NCI-H187 treated with DMSO at 0.1 percent for 48 hours (cell line): ENCODE data around the gene TGIF1.
A peak's percentile ranks its signal among the peaks of the same experiment; 100 is the strongest.

ENCODE experiments used
- DNase-seq: peaks from one replicate; lab custom pipeline; 2025; lab: John Stamatoyannopoulos, UW

Gene TGIF1

DNA sequence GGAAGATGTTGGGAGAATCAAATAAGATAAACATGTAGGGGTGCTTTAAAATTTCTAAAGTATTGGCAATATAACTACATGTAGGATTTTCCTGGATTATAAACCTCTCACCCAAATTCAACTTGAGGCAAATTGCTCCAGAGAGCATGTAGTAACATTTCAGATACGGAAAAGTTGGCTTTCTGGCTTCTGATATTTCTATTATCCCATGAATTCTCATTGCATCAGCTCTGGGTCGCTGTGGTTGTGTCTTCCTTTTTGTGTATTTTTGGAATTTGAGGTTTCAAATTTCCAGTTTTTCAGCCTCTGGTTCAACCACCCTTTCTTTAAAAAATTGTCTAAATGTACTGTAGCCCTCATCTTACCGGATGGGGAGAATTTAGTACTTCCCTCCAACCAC, 32.3 kb downstream of the TGIF1 start:
- DNase-seq = no peak

DNA sequence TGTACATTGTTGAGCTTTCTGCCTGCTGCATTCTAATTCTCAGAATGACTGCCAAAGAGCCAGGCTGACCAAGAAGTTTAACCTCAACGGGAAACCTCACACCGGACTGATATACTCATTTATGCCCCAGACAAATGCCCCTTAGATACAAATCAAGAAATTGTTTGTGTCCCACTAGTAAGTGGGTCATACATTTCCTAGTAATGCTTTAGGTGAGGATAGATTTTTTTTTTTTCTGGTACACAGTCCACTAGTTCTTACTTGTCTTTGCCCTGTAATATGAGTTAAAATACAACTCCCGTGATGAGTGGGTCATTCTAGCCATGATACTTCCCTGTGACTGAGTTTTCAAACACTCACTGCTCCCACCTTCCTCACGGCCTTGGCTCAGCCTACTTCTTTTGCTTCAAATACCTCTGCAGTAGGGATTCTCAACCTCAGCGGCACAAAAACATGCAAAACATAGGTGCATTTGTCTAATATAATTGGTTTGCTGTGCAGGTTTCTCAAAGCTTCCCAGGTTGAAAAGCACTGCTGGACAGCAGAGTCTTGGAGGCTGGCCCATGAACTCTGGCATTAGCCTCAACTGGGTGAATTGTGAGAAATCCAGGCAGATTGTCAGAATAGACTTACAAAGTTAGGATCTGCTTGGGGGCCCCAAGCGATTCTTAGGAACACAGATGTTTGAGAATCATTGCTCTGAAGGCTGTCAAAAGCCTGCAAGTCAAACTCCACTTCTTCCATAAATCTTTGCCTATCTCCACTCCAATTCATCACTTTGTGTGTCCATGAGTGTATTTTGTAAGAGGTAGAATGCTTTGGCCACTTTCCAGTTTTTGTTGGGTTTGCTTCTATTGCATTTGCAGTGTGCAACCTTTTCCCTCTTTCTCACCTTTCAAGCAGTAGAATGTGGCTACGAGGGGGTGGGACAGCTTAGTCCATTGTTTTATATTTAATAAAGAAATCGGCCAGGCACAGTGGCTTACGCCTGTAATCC, 35.5 kb downstream of the TGIF1 start:
- no peak for DNase-seq

DNA sequence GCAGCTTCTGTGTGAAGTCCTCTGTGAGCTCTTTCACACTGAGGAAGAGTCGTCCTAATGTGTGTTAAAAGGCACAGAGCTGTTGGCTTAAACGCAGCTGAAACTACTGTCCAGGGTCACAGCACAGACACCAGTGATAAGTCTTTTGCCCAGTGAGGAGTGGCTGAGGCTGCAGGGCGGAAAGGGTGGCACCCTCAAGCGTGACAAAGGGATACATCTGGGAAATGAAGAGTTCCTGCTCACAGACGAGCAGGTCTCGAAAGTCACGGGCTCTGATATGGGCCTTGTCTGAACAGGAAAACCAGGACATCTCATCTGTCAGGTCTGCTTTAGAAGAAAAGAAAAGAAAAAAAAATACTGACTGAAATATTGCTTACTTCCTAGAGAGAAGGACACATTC, 36.5 kb downstream of the TGIF1 start:
- no peak for DNase-seq

DNA sequence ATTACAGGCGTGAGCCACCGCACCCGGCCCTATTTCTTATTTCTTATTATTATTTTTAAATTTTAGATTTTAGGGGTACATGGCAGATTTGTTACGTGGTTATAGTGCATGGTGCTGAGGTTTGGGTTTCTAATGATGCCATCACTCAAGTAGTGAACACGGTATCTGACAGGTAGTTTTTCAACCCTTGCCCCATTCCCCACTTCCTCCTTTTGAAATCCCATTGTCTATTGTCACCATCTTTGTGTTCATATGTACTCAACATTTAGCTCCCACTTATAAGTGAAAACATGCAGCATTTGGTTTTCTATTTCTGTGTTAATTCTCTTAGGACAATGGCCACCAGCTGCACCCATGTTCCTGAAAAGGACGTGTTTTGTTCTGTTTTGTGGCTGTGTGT, 39.5 kb downstream of the TGIF1 start:
- no peak for DNase-seq

DNA sequence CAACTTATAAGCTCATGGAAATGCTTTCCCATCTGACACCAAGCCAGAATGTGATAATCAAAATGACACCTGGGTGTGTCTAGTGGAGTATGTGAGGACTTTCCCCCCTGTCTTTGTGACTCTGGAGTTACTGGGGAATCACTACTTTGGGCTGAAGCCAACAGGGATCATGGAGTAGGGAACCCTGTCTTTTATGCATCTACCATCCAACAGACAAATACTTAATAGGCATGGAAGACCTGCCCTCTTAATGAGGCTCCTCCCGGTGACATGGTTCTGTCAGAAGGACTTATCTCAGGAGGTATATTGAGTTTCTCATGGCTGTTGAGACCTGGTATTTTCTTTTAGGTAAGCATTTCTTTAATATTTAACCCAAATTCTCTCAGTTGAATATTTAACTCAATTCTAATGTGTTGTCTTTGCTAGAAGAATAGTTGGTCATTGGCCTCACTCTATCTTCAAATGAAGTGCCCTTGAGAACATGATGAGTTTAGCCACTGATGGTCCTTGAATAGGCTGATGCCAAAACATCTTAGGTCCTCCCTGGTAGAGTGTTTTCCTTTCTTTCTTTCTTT, 42.1 kb downstream of the TGIF1 start:
- DNase-seq = no peak

DNA sequence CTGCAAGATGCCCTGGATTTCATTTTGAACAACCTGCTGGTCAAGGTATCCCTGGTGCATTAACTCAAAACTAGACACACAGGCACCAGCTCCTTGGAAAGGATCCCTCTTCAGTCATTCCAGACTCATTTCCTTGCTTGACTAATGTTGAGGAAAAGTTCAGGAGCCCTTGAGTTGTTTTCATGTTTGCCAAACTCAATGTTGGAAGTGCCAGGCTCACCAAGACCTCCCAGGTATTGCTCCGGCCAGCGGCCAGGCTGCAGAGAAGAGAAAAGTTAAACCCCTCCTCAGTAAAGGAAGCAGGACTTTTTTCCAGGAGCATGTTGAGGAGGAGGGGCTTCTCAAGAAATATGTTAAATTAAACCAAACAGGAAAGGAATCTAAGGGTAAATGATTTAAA, 42.7 kb downstream of the TGIF1 start:
- DNase-seq = no peak

DNA sequence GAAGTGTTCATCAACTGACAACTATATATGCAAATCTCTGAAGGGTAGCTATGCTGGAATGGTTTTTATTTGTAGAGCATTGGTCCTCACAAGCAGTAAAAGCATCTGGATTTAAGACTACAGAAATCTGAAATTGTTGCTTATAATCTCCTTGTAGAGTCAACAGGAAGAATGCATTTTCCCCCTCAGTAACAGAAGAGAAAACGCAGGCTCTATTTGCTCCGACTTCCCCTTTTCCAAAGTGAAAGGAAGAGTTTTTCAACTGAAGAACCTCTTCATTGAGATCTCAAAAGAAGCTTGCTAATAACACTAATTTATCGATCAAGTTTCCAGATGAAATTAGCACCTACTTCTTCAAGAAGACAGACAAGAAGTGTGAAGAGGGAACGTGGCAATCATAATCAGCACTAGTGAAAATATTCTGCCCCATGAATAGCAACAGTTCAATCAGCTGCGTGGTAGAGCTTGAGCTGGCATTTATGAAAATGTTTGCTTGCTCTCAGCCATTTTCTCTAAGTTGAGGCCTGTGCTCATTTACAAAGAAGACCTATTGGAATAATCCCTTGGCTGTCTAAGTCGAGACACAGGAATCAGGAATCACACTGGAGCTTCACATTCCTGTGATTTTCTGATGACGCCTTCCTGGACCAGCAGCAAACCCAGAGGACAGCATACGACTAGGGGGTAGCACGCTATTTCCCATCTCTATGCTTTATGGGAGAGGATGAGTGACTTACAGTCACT, 43.7 kb downstream of the TGIF1 start:
- DNase-seq = no peak

DNA sequence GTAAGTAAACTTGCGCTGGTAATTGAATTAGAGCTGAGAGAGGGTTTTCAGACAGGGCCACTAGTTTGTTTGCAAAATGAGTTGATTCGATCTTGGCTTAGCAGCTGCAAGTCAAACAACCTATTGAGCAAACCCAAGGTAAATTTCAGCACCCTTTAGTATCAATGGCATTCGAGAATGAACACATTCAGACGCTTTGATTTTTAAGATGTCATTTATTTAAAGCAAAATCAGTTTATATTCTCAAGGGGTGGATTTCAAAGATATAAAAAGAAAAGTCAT, 44.2 kb downstream of the TGIF1 start:
- DNase-seq = no peak

DNA sequence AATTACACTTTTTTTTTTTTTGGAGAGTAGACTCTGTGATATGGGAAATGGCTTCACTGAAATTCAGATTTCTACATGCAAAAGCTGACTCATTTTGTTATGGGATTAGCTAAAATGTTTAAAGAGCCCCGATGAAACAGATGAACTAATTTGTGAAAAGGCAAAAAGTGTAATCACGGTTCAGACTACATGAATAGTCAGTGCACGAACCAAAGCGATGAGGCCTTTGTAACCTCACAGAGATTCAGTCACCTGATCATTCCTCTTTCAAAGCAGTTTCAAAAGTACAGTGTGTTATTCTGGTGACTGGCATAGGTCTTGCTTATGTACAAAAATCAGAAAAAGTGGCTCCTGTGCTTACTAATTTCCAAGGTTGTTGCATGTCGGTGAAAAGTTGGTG, 44.6 kb downstream of the TGIF1 start:
- DNase-seq = no peak

DNA sequence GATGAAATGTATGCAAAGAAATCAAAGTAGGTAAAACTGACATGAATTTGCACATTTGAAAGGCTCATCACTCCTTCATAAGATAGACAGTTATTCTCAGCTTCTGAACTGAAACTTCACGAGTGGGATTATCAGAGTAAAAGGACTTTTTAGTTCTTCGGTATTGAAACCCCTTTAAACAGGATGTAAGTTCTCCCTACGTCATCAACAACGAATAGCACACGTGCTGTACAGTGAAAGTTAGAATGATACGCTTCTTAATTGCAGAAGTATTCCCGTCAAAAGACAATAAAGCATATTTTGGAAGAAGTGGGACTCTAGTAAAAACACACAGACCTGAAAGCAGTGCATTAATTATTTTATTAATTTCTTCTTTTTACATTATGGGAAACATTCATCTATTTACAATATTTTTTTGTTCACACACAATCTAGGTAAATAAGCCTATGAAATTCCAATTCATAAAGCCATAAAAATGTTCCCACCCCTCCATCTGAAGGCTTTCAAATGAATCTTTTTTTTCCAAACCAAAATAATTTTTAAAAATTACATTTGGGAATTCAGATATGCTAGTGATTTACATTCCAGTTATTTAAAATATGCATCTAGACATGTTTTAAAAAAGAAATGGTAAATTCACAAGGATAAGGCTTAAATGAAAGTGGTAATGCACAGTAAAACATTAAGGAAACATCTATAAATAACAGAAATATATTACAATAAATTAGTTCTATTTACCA, 45.9 kb downstream of the TGIF1 start:
- DNase-seq = no peak

DNA sequence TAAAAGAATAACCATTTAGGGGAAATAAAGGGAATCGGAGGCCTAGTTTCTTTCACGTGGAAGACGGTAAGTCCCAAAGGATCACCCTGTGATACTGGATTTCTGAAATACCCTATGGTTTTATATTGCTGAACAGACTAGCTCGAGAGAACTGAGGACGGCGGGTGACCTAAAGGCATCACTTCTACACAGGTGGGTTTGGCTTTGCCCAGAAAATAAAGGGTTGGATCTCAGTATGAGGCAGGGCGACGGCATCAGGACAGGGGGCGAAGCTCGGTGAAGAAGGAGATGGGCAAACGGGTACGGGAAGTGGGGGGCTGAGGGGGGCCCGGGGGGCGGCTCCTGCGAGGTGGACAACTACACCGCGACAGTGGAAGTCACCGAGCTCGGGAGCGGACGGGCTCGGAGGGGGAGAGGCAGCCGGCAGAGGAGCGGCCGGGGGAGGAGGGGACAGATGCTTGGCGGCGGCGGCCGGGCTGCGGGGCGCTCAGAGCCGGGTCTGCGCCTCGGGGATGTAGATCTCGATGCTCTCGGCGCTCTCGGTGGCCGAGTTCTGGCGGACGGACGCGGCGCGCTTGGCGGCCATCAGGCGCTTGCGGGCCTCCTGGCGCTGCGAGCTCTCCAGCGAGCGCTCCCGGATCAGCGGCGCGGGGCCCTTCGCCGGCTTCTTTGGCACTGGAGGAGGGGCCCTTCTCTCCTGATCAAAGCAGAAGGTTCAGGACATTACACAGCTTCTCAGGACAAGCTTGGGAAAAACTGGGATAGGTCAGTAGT, 48.9 kb downstream of the TGIF1 start:
- no peak for DNase-seq

DNA sequence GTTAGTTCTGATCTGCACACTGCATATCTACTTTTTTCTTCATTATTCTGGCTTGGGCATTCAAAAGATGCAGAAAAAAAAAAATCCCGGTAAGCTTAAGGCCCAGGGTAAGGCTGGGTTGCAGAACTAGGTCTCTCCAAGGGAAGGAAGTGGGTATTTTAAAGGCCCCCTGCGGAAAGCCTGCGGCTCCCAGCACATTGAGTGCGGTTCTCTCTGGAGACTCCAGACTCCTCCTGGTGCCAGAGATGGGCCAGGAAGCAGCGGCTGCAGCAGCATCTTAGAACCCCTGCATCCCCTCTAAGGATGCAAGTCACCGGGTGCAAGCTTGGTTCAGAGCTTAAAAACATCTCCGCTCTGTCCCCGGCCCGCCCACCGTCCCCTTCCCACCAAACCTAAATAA, 49.5 kb downstream of the TGIF1 start:
- DNase-seq = no peak

DNA sequence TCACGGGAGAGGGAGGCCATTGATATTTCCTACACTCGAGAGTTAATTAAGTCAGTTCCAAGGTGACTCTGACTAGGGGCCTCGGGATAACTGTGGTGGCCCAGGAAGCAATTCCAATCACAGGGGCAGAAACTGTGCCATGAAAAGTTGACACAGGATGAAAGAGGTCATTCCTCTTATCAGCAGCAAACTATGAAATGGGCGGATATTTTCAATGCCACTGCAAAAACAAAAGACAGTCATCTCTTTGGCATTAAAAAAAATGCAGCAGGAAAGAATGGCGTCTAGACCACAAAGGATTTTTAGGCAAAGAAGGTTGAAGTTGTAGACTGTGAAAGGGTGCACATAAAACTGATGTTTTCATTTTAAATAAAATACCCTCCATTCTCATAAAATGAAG, 50.0 kb downstream of the TGIF1 start:
- DNase-seq = no peak

DNA sequence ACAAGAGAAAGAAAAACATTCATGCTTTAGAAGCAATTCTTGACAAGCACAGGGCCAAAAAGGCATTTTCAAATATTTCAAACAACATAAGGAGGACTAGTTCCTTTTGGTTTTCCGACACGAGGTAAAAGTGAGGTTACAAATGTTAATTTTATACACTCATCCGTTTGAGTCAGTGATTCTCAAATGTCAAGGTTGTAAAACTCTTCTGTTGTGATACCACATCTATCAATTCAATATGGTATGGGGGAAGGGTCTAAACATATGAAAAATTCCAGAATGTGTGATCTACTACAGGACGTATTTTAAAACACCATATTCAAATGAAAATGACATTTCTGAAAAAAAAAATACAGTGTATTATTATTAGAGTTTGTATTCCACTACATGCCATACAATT, 52.7 kb downstream of the TGIF1 start:
- no peak for DNase-seq

DNA sequence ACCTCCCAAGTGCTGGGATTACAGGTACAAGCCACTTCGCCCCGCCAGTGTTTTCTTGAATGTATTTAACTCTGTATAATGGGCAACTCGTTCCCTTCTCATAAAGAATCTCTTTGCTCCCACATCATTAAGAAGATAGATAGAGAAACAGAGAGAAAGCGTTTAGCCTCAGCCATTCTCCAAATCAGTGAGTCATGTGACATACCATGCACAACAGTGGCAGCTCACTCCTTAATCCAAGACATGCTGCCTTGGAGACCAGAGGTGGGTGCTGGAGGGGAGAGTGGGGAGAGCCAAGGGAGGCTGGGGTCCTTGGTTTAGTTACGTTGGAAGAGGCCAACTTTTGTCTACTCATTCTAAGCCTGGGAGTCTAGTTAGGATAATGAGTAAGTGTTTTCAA, 54.7 kb downstream of the TGIF1 start:
- DNase-seq = no peak

DNA sequence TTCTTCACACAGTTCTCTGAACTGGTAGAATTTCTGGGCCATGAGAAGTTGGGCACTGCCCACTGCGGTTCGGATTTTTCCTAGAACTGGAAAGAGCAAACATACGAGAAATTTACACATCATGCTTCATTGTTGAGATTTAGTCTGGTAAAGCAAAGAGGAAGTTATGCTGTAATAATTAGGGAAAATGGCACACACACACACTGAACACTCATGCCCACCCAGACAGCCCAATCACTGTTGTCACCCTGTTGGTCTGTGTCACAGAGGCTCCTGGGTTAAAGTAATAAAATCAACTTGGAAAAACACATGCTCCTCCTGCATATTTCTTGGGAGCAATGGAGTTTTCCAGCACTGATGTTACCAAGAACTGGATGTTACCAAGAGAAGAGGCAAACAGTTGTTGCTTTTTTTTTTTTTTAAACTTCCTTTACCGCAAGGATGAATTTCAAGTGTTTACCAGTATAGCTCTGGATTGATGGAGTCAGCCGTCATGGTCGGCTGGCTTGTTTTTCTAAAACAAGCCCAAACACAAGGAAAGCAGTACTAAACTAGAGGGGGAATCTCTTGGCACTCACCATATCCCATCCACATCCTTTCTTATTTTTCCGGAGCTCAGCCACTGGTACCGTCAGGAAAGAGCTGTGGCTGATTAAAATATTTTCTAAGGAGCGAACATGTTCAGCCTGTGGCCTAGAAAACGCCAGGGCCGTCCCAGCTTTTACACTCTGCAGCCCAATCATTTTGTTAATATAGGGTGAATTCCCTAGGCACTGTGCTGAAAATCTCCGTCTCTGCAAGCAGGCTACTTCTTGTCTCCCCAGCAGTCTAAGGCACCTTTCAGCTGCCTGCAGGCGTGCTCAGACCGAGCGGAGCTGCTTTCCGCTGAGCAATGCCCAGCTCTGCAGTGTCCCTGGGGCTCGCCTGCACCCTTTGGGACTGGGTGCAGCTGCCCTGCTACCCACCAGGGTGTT, 58.9 kb downstream of the TGIF1 start:
- peak; percentile 86 for DNase-seq
